Coronary artery (tissue), 2 donors: Measurements from ENCODE around the gene CCDC40.
"Not testable (repeated sequence)": the region's sequence is repeated elsewhere in the genome, so short reads cannot be mapped to it uniquely, and the experiment has no call there.

Experiments
- DNase-seq: peaks from one replicate; pipeline ENCODE4 v3.0.0-alpha.2; 2017; ENCODE audit warnings: low spot score
- H3K27ac ChIP-seq, 2 donors: fragments of 200-600 bp; sonication (generic); one replicate each; pipeline ENCODE4 v1.5.1; 2016 to 2019
- H3K4me3 ChIP-seq: fragments of 200-600 bp; sonication (generic); 2 replicates; pipeline ENCODE4 v1.5.1; 2016; ENCODE audit warnings: mild to moderate bottlenecking, moderate library complexity
- CTCF ChIP-seq: fragments of 200-600 bp; sonication (generic); IDR thresholded peaks from one replicate; pipeline ENCODE4 v1.5.1; 2019; ENCODE audit warnings: antibody characterized with exemption

Gene CCDC40

GRCh38 chr17:79990704-79991103 is 45.7 kb upstream of the CCDC40 start:
- TF ChIP-seq CTCF, result no peak
- DNase-seq, result peak; percentile 61
- no peak overlapping the region for H3K27ac ChIP-seq
- H3K4me3 ChIP-seq, result no peak overlapping the region

DNA sequence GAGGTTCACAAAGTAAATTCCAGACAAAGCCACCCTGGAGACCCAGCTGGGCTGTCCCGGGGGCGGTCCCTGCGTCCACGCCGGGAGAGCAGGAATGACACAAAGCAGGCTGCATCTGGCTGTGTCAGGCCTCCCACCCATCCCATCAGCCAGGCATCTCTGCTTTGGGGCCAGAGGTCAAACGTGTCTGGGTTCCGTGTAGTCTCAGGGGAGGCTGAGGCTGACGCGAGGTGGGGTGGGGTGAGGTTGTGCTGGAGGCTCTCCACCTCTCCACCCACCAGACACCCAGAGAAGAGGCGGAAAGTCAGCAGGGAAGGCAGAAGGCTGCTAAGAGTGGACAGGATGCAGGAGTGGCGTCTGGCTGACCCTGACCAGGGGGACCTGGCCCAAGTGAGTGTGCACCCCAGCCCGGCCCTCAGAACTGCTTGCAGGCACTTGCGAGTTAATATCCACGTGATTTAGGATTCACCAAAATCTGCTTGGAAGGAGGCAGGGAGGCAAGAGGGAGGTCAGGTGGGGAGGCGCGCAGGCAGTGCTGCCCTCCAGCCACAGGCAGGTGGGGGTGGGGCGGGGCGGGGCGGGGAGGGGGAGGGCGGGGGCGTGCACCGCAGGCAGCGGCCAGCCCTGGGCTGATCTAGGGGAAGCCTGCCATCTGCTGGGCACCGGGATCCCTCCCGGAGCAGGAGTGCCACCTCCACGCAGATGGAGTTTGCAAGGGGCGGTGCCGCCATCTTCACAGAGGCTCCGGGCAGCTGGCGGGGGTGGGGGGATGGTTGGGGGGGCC is 45.1 kb upstream of the CCDC40 start:
- DNase-seq, result peak; percentile 71
- H3K27ac ChIP-seq, result no peak overlapping the region
- peak overlapping the region; percentile 64 for H3K4me3 ChIP-seq
- peak; percentile 65 for TF ChIP-seq CTCF

DNA sequence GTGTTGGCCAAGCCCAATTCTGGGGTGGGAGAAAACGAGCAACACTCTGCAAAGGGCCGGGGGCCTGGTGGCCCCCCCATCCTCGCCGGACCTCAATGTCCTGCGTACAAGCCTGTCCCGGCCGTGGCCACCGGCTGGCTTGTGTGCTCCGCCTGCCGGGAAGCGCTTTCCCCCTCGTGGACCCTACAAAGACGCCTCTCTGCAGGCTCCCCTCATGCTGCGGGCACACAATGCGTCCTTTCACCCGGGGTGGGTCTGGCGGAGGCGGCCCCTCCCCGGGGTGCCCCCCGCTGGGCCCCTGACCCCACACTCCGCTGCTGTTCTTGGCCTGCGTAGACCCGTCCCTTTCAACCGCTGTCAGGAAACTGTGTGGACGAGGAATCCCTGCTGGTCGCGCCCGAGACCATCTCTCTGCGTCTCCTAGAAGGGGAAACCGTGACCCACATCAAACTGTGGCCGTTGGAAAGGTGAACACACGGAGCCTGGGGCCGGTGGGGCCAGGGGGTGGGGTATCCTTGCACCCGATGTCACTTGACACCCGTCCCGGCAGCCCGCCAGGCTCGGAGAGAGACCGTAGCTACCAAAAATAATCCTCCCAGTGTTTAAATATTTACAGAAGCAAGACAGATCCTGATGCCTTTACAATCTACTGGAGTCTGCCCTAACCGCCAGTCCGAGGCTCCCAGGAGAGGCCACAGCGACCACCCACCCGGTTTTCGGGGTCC is 44.4 kb upstream of the CCDC40 start:
- H3K27ac ChIP-seq, result no peak overlapping the region
- TF ChIP-seq CTCF, result no peak
- peak; percentile 77 for DNase-seq
- peak overlapping the region; percentile 64 for H3K4me3 ChIP-seq

DNA sequence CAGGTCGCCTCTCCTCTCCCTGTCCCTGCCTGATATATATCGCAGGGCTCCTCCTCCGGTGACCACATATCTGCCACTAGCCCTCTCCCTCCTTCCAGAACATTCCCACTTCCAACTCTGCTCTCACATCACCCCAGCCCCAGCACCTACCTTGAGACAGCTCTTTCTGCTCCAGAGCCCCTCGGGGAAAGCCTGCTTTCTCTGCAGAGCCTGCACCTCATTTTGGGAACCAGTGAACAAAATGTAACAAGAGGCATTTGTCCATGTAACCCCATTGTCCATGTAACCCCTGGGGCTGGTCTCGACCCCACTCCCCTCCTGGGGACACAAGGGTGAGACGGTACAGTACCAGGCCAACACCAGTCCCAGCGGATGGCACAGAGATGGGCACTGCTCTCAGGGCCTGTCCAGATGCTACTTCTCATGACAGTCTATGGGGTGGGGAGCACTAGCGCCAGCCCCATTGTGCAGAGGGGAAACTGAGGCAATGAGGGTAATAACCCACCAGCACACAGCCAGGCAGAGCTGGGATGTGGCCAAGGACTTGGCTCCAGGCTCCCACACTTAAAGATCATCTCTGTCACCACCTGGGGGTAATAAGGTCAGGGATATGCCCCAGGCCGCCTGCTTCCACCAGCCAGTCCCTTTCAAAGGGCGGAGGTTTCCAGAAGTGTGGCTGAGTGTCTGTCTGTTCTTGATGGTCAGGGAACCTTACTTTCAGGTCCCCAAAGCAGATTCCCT is 43.6 kb upstream of the CCDC40 start:
- Histone ChIP-seq H3K4me3 (peak overlapping the region; percentile 64), H3K27ac (no peak overlapping the region)
- no peak for TF ChIP-seq CTCF
- DNase-seq, result peak; percentile 64

DNA sequence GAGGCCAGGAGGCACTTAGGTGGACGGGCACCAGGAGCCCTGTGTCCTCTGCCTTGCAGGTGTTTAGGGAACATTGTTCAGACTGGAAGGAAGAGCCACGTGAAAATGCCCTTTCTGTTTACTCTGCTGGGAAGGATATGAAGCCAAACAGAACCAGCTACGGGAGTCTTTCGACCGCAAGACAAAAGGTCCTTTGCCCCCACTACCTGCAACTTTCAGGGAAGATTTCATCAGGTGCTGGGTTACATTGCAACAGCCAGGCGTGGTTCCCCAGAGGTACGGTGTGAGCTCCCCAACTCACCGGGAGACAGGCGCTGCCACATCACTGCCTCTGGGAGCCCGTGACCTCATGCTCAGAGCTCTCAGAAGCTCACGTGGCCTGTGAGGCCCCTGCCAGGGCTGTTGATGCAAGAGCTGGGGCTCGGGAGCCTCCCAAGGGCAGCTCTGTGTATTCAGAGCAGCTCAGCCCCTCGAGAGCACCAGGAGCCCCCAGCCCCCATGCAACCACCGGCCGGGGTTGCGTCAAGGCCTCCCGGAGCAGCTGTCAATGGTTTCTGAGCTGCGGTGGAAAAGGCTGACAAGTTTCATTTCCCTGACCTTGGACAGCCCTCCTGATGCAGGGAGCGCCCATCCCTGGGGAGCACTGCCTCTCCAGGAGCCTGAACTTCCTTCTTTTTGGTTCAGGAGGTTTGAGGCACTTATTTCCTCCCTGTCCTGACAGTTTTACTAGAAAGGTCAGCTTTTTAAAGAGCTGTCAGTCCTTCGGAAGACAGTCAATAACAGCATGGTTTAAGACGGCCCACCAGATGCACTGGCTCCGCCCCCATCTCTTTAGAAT is 42.8 kb upstream of the CCDC40 start:
- DNase-seq, result no peak
- Histone ChIP-seq H3K27ac (no peak overlapping the region), H3K4me3 (no peak overlapping the region)
- TF ChIP-seq CTCF, result no peak

DNA sequence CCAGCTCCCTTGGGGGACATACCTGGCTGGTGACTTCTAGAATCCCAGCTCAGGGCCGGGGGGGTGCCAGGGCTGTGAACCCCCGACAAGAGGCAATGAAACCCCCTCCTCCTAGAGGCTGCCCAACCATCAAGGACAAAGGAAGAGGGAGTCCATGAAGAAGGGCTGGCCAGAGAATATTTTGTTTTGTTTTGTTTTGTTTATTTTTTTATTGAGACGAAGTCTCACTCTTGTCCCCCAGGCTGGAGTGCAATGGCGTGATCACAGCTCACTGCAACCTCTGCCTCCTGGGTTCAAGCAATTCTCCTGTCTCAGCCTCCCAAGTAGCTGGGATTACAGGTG is 42.2 kb upstream of the CCDC40 start:
- DNase-seq, H3K27ac ChIP-seq, H3K4me3 ChIP-seq: not testable (repeated sequence)

DNA sequence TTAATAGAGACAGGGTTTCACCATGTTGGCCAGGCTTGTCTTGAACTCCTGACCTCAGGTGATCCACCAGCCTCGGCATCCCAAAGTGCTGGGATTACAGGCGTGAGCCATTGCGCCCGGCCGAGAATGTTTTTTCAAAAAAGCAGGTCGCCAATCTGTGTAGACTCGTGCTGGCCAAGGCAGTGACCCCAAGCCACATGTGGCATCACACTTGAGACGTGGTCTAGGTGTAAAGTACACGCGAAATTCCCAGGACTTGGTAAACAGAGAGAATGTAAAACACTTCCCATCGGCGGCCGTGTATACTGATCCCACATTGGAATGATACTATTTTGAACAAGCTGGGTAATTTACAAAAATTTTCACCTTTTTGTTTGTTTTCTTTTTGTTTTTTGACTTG is 41.8 kb upstream of the CCDC40 start:
- TF ChIP-seq CTCF, result no peak
- Histone ChIP-seq H3K4me3 (no peak overlapping the region), H3K27ac (no peak overlapping the region)
- DNase-seq, result no peak
